ENCODE measurements around the gene NDUFA12. TPM values are rescaled to one million over a fixed set of nuclear protein-coding genes. Genes with fewer than 3 reads are reported as not detected.

Gene NDUFA12
- total RNA-seq, 6 experiments from 2014 or later: 104 to 149 (median 140) TPM

DNA sequence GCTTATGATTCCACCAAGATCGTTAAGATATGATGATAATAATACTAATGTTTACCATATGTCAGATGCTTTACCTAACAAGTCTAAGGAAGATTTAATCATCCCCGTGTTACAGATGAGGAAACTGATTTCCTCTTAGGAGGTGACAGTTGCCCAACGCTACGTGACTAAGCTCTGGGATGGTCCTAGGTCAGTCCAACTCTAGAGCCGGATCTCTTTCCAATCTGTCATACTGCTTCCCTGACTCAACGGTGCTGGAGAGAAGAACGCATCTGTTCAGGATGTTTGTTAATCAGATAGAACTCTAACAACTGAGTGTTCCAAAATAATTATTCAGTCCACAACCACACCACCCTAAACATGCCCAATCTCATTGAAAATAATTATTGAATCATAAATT, 39.8 kb downstream of the NDUFA12 start:
- Mint-ChIP-seq H3K9me3 (no peaks in the 10 kb centered on the region), H3K4me3 (no peak overlapping the region), H3K4me1 (ENCODE audit: low read depth) (peaks cover 6% of the 10 kb centered on the region; the same call in 1 of the 2 replicates), H3K27me3 (ENCODE audit: insufficient read depth) (peaks cover 6% of the 10 kb centered on the region), H3K27ac (no peak overlapping the region), H3K36me3 (ENCODE audit: low read depth) (no peaks in the 10 kb centered on the region)
- TF ChIP-seq, protein P1, sequence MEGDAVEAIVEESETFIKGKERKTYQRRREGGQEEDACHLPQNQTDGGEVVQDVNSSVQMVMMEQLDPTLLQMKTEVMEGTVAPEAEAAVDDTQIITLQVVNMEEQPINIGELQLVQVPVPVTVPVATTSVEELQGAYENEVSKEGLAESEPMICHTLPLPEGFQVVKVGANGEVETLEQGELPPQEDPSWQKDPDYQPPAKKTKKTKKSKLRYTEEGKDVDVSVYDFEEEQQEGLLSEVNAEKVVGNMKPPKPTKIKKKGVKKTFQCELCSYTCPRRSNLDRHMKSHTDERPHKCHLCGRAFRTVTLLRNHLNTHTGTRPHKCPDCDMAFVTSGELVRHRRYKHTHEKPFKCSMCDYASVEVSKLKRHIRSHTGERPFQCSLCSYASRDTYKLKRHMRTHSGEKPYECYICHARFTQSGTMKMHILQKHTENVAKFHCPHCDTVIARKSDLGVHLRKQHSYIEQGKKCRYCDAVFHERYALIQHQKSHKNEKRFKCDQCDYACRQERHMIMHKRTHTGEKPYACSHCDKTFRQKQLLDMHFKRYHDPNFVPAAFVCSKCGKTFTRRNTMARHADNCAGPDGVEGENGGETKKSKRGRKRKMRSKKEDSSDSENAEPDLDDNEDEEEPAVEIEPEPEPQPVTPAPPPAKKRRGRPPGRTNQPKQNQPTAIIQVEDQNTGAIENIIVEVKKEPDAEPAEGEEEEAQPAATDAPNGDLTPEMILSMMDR (IDR thresholded peaks at IDR 0.05): no peak
- no peak for DNase-seq

DNA sequence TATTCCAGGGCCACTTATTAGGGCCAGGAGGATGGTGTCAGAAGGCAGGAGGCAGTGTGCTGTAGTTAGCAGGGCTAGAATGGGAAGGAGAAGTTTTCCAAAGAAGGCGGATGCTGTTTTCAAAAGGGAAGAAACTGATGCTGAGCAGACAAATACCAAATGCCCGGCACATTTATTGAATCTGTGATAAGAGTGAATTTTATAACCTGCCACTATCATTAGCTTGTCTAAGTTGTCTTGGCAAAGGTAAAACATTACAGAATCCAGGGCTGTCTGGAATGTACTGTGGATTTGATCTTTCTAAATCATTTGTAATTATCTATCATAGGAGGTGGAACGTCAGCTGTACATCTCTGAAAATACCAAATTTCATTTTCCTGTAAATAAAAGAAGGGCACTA, 40.8 kb downstream of the NDUFA12 start:
- H3K4me1 Mint-ChIP-seq (ENCODE audit: low read depth): peaks cover 6% of the 10 kb centered on the region; the same call in 1 of the 2 replicates
- no peak overlapping the region for H3K27ac Mint-ChIP-seq
- no peak overlapping the region for H3K4me3 Mint-ChIP-seq
- DNase-seq: no peak
- no peaks in the 10 kb centered on the region for H3K36me3 Mint-ChIP-seq (ENCODE audit: low read depth)
- H3K9me3 Mint-ChIP-seq: no peaks in the 10 kb centered on the region
- H3K27me3 Mint-ChIP-seq (ENCODE audit: insufficient read depth): peaks cover 6% of the 10 kb centered on the region
- TF ChIP-seq, protein P1 (IDR thresholded peaks at IDR 0.05): no peak

DNA sequence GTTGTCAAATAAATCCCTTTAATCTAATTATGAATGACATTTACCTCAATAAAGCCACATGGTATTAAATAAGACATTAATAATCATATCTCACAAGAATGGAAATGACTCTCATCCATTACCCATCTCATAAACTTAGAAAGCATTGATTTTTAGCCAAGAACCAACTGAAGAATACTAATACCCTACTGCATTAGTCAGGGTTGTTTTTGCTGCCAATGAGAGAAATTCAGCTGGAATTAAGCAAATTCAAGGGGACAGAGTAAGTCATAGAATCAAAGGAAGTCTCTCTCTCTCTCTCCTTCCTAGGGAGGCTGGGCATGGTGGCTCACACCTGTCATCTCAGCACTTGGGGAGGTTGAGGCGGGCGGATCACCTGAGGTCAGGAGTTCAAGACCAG, 41.6 kb downstream of the NDUFA12 start:
- H3K27ac Mint-ChIP-seq: no peak overlapping the region
- no peaks in the 10 kb centered on the region for H3K9me3 Mint-ChIP-seq
- DNase-seq: no peak
- H3K27me3 Mint-ChIP-seq (ENCODE audit: insufficient read depth): peaks cover 6% of the 10 kb centered on the region
- H3K4me1 Mint-ChIP-seq (ENCODE audit: low read depth): peaks cover 6% of the 10 kb centered on the region; the same call in 1 of the 2 replicates
- no peak overlapping the region for H3K4me3 Mint-ChIP-seq
- no peaks in the 10 kb centered on the region for H3K36me3 Mint-ChIP-seq (ENCODE audit: low read depth)
- TF ChIP-seq, protein P1 (IDR thresholded peaks at IDR 0.05): no peak

DNA sequence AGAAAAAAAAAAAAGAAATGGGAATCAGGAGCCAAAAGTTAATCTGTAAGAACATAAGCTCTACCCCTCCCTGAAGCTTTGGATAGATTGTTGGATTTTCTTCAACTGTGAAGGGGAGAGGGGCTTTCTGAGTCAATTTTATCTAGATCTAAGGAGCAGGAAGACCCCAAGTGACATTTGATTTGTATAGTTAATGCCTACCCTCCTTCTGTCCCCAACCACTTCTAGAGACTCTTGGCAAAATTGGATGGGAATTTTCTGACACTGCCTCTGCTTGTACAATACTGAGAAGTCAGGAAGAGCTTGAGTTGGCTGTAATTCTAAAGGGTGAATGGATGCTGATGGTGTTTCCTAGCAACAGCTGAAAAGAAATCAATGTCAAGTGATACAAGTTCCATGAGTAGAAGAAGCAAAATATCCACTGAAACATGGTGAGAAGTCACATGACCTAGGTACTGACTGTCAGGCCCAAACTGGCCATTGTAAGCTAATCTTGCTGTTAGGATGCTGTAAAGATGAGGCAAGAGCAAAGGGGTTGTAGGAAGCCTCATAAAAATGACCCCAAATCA, 42.2 kb downstream of the NDUFA12 start:
- Mint-ChIP-seq H3K36me3 (ENCODE audit: low read depth) (no peaks in the 10 kb centered on the region), H3K4me1 (ENCODE audit: low read depth) (peaks cover 6% of the 10 kb centered on the region; the same call in 1 of the 2 replicates), H3K27me3 (ENCODE audit: insufficient read depth) (peaks cover 9% of the 10 kb centered on the region), H3K9me3 (no peaks in the 10 kb centered on the region), H3K27ac (no peak overlapping the region), H3K4me3 (no peak overlapping the region)
- TF ChIP-seq, protein P1 (IDR thresholded peaks at IDR 0.05): no peak
- DNase-seq: no peak

DNA sequence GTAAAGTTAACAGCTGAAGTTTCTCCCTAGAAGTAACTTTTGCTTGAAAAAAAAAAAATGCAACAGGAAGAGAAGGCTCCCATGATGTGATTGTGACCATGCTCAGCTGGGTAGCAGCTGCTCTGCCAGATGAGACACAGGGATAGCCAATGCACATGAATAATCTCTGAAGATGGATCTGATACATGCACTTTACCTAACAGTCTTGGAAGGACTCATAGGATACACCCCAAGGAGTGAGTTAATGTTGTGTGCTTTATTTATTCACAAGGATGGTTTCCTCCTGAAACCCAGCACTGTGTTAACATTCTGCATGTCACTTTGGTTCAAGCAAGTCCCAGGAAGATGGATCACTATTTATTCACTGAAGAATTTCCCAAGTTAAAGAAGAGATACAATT, 46.5 kb downstream of the NDUFA12 start:
- DNase-seq: no peak
- TF ChIP-seq, protein P1 (IDR thresholded peaks at IDR 0.05): no peak
- peaks cover 24% of the 10 kb centered on the region for H3K27me3 Mint-ChIP-seq (ENCODE audit: insufficient read depth)

More for the DNA sequence above, 46.5 kb downstream of the NDUFA12 start:
- H3K4me3 Mint-ChIP-seq: no peak overlapping the region
- peaks cover 11% of the 10 kb centered on the region; the same call in 1 of the 2 replicates for H3K4me1 Mint-ChIP-seq (ENCODE audit: low read depth)
- no peaks in the 10 kb centered on the region for H3K9me3 Mint-ChIP-seq
- H3K36me3 Mint-ChIP-seq (ENCODE audit: low read depth): peaks cover 6% of the 10 kb centered on the region; the same call in 1 of the 2 replicates
- H3K27ac Mint-ChIP-seq: no peak overlapping the region
